Measurements from ENCODE around the gene ADGRB3.

DNA sequence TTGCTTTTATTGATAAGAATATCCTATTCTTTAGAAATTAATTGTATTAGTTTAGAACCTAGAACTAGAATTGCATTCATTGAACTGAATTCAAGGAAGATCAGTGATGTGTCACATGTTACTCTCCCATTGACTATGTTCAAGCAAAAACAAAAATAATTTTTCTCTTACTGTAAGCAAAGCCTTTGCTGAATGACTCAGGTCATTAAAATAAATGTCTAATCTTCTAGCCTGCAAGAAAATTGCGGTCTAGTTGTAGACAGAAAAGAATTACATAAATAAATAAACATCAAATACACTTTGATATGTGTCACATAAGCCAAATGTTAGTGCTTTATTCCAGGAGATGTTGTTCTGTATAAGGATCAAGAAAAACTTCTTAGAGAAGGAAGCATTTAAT lies 387.9 kb downstream of the ADGRB3 start:
- TF ChIP-seq EZH2 (IDR thresholded peaks at IDR 0.05; ENCODE audit: borderline replicate concordance, low read depth, low read length, poor library complexity, severe bottlenecking): no peak
- TF ChIP-seq, protein P1, sequence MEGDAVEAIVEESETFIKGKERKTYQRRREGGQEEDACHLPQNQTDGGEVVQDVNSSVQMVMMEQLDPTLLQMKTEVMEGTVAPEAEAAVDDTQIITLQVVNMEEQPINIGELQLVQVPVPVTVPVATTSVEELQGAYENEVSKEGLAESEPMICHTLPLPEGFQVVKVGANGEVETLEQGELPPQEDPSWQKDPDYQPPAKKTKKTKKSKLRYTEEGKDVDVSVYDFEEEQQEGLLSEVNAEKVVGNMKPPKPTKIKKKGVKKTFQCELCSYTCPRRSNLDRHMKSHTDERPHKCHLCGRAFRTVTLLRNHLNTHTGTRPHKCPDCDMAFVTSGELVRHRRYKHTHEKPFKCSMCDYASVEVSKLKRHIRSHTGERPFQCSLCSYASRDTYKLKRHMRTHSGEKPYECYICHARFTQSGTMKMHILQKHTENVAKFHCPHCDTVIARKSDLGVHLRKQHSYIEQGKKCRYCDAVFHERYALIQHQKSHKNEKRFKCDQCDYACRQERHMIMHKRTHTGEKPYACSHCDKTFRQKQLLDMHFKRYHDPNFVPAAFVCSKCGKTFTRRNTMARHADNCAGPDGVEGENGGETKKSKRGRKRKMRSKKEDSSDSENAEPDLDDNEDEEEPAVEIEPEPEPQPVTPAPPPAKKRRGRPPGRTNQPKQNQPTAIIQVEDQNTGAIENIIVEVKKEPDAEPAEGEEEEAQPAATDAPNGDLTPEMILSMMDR (conservative IDR thresholded peaks at IDR 0.05; ENCODE audit: low read depth, low read length): no peak

All from A673 (cell line).